Rectal smooth muscle tissue (tissue), 1 donor: Measurements from ENCODE around the gene UGT1A3.
"Not testable (repeated sequence)": the region's sequence is repeated elsewhere in the genome, so short reads cannot be mapped to it uniquely, and the experiment has no call there.

Experiments
- H3K27ac ChIP-seq: one replicate; pipeline ENCODE4 v1.7.0; 2013; ENCODE audit warnings: low read depth, low read length, inconsistent platforms
- H3K27me3 ChIP-seq: one replicate; pipeline ENCODE4 v1.7.0; 2013; ENCODE audit warnings: low read length; ENCODE audit not compliant: control insufficient read depth, insufficient read depth
- H3K36me3 ChIP-seq: one replicate; pipeline ENCODE4 v1.7.0; 2013; ENCODE audit warnings: low read length; ENCODE audit not compliant: control insufficient read depth, insufficient read depth
- H3K4me1 ChIP-seq: one replicate; pipeline ENCODE4 v1.7.0; 2013; ENCODE audit warnings: low read length; ENCODE audit not compliant: control insufficient read depth, insufficient read depth
- H3K4me3 ChIP-seq: one replicate; pipeline ENCODE4 v1.7.0; 2013; ENCODE audit warnings: low read length
- H3K9ac ChIP-seq: one replicate; pipeline ENCODE4 v1.7.0; 2013; ENCODE audit warnings: low read length

The UGT1A3 gene

GRCh38 chr2:233751212-233752009 lies 22.6 kb downstream of the UGT1A3 start:
- H3K9ac ChIP-seq, H3K27ac ChIP-seq, H3K4me1 ChIP-seq, H3K4me3 ChIP-seq, H3K27me3 ChIP-seq, H3K36me3 ChIP-seq: not testable (repeated sequence)

DNA sequence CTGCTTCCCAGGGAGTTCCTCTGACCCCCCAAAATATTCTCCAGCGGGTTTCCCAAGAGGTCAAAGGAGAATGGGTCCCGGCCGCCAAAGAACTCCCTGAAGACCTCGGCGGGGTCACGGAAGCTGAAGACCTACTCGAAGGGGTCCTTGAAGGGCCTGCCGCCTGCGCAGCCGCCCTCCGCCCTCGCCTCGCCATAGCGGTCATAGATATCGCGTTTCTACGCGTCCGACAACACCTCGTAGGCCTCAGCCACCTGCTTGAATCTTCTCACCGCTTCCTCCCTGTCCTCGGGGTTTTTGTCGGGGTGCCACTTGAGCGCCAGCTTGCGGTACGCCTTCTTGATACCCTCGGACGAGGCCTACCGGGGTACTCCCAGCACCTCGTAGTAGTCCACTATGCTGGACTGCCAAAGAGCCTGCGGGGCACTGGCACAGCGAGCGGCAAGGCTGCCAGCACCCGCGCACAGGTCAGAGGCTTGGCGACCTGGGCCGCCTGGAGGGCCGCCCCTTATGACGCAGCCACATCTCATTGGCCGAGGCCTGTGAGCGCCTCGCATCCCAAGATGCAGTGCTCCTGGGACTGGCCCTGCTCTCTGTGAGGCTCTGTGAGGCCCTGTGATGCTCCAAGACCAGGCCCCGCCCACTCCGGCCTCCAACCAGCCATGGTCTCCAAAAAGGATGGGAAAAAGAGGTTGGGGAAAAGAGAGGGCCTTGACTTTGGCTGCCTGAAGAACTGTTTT lies 26.2 kb downstream of the UGT1A3 start:
- H3K27me3 ChIP-seq, result no peaks in the 10 kb centered on the region
- H3K36me3 ChIP-seq, result no peaks in the 10 kb centered on the region
- no peak overlapping the region for H3K9ac ChIP-seq
- H3K27ac ChIP-seq, result no peak overlapping the region
- H3K4me3 ChIP-seq, result no peak overlapping the region
- H3K4me1 ChIP-seq, result no peaks in the 10 kb centered on the region

GRCh38 chr2:233756429-233757081 lies 27.7 kb downstream of the UGT1A3 start:
- no peaks in the 10 kb centered on the region for H3K4me1 ChIP-seq
- no peak overlapping the region for H3K4me3 ChIP-seq
- no peak overlapping the region for H3K9ac ChIP-seq
- H3K36me3 ChIP-seq, result no peaks in the 10 kb centered on the region
- no peaks in the 10 kb centered on the region for H3K27me3 ChIP-seq
- no peak overlapping the region for H3K27ac ChIP-seq

DNA sequence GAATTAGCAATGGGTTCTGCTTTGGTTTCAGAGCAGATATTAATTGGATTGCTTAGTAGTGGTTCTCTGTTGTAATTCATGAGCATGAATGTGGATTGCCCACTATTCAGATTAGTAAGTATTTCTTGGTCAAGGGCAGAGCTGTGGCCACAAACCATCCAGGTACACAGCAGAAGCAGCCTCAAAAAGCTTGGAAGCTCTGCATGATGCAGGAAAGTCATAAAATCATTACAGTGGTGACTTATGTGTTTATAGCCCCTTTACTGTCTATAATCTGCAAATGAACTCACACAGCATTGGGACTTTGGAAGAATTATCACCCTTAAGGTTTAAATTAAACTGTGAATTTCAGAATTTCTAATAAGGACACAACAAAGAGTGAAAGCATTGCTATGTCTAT lies 29.3 kb downstream of the UGT1A3 start:
- Histone ChIP-seq H3K4me1 (no peaks in the 10 kb centered on the region), H3K27me3 (no peaks in the 10 kb centered on the region), H3K4me3 (no peak overlapping the region), H3K9ac (no peak overlapping the region), H3K27ac (no peak overlapping the region), H3K36me3 (no peaks in the 10 kb centered on the region)

- Histone ChIP-seq H3K27ac (no peak overlapping the region), H3K4me3 (no peak overlapping the region), H3K27me3 (no peaks in the 10 kb centered on the region), H3K36me3 (no peaks in the 10 kb centered on the region), H3K9ac (no peak overlapping the region), H3K4me1 (no peaks in the 10 kb centered on the region)
Observed at GRCh38 chr2:233758849-233759248, 30.0 kb downstream of the UGT1A3 start.

- Histone ChIP-seq H3K36me3 (no peaks in the 10 kb centered on the region), H3K27me3 (no peaks in the 10 kb centered on the region), H3K4me3 (no peak within 1 kb of the TSS), H3K27ac (no peak within 1 kb of the TSS), H3K9ac (no peak within 1 kb of the TSS), H3K4me1 (no peaks in the 10 kb centered on the region)
Observed at GRCh38 chr2:233760043-233760442, 31.2 kb downstream of the UGT1A3 start, which contains the start of gene UGT1A1. Gene UGT1A1, plus strand, starts transcription at chr2:233760270. Its CDS starts 18 bp downstream, at chr2:233760288.

- Histone ChIP-seq H3K36me3 (no peaks in the 10 kb centered on the region), H3K27ac (no peak overlapping the region), H3K4me1 (no peaks in the 10 kb centered on the region), H3K9ac (no peak overlapping the region), H3K4me3 (no peak overlapping the region), H3K27me3 (no peaks in the 10 kb centered on the region)
Observed at GRCh38 chr2:233761040-233761769, 32.4 kb downstream of the UGT1A3 start.

DNA sequence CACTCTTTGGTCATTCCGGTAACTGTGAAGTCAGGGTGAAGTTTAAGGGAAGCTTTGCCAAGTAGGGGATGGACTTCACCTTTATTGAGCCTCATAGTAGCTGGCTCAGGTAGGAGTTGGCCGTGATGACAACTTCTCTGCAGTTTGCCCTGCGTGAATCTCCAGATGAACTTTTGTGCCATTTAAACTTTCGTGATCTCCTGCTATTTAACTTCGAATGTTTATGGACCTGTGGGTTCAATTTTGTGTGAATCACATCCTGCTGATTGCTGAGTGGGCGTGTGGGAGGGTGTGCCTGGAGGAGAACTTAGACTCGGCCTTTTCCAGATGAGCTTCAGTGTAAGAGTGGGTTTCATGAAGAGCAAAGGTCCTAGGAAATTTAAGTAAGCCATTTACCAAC lies 35.4 kb downstream of the UGT1A3 start:
- no peaks in the 10 kb centered on the region for H3K4me1 ChIP-seq
- no peak overlapping the region for H3K27ac ChIP-seq
- no peaks in the 10 kb centered on the region for H3K27me3 ChIP-seq
- no peak overlapping the region for H3K9ac ChIP-seq
- no peak overlapping the region for H3K4me3 ChIP-seq
- no peaks in the 10 kb centered on the region for H3K36me3 ChIP-seq

DNA sequence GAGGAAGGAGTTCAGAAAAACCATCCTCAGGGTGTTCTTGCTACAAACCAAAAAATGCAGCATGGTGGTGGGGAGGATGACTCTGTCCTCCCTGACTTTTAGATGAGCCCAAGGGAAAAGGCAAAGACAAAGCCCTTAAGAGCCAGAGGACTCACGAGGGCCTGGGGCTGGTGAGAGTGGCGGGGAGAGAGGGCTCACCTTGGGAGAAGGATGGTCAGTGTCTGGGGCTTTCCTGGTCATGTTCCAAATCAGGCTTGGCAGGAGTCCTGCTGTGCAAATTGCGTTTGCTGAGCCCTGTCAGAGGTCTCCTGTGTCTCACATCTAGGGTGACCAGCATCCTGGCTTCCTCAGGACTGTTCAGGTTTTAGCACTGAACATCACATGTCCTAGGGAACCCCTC lies 35.9 kb downstream of the UGT1A3 start:
- H3K27ac ChIP-seq, result no peak overlapping the region
- H3K36me3 ChIP-seq, result no peaks in the 10 kb centered on the region
- no peaks in the 10 kb centered on the region for H3K4me1 ChIP-seq
- H3K9ac ChIP-seq, result no peak overlapping the region
- H3K4me3 ChIP-seq, result no peak overlapping the region
- no peaks in the 10 kb centered on the region for H3K27me3 ChIP-seq

DNA sequence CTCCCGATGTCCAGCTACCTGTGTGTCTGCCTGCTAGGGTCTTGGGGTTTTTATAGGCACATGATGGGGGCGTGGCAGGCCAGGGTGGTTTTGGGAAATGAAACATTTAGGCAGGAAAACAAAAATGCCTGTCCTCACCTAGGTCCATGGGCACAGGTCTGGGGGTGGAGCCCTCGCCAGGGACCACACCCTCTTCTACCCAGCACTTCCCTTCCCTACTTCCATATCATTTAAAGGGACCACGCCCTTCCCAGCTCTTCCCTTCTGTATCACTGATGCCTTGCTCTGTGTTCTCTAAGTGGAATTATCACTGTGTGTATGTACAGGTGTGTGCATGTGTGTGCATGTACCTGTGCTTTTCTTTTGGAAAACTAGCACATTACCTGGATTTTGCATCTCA lies 37.6 kb downstream of the UGT1A3 start:
- Histone ChIP-seq H3K36me3 (no peaks in the 10 kb centered on the region), H3K4me3 (no peak overlapping the region), H3K27ac (no peak overlapping the region), H3K4me1 (no peaks in the 10 kb centered on the region), H3K9ac (no peak overlapping the region), H3K27me3 (no peaks in the 10 kb centered on the region)

DNA sequence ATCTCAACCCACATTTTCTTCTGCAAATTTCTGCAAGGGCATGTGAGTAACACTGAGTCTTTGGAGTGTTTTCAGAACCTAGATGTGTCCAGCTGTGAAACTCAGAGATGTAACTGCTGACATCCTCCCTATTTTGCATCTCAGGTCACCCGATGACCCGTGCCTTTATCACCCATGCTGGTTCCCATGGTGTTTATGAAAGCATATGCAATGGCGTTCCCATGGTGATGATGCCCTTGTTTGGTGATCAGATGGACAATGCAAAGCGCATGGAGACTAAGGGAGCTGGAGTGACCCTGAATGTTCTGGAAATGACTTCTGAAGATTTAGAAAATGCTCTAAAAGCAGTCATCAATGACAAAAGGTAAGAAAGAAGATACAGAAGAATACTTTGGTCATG lies 39.2 kb downstream of the UGT1A3 start:
- Histone ChIP-seq H3K27ac (no peak overlapping the region), H3K27me3 (no peaks in the 10 kb centered on the region), H3K4me1 (no peaks in the 10 kb centered on the region), H3K9ac (no peak overlapping the region), H3K4me3 (no peak overlapping the region), H3K36me3 (no peaks in the 10 kb centered on the region)

DNA sequence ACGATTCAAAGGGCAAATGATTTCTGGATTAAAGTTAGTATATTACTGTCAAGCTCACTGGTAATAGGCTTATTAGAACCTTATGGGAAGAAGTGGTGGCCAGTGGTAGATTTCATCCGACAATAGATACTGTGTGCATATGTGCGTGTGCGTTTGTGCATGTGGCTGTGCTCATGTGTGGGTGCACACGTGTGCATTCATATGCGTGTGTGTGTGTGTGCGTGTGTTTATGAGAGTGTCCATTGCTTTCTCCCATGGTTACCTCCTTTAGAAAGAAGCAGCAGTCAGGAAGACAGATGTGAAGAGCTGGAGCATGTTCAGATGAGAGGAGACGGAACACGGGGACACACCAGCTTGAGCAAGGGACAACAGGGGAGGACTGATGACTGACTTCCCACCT lies 40.4 kb downstream of the UGT1A3 start:
- Histone ChIP-seq H3K9ac (no peak overlapping the region), H3K4me3 (no peak overlapping the region), H3K27ac (no peak overlapping the region), H3K4me1 (no peaks in the 10 kb centered on the region), H3K27me3 (no peaks in the 10 kb centered on the region), H3K36me3 (no peaks in the 10 kb centered on the region)
